GM12892 (cell line): ENCODE measurements around the gene ME2.

Experiments
- POLR2A ChIP-seq: IDR thresholded peaks from 2 replicates; pipeline ENCODE4 v1.6.1; 2011; ENCODE audit warnings: low read depth, low read length, control low read depth
- POLR2AphosphoS5 ChIP-seq: IDR thresholded peaks from 2 replicates; pipeline ENCODE4 v1.6.1; 2011; ENCODE audit warnings: low read depth, low read length, control low read depth

GRCh38 chr18:50871846-50872245, 7.1 kb upstream of the ME2 start:
- TF ChIP-seq POLR2A (no peak), POLR2AphosphoS5 (no peak)
